Left lobe of liver (tissue), 2 donors: ENCODE measurements around the gene TMUB1. TPM values are rescaled to one million over a fixed set of nuclear protein-coding genes. Genes with fewer than 3 reads are reported as not detected.
A peak's percentile ranks its signal among the peaks of the same experiment; 100 is the strongest.

Experiments used
- ATAC-seq: fragments of 200-7000 bp; cut with Tn5 transposase; one replicate; pipeline ENCODE4 v1.9.1; 2020; ENCODE audit warnings: mild to moderate bottlenecking, moderate library complexity
- DNase-seq: peaks from one replicate; pipeline ENCODE4 v3.0.0-alpha.2; 2020; ENCODE audit warnings: low spot score
- total RNA-seq: library from RNA; stranded (reverse); gene quantifications from one replicate; pipeline ENCODE4 v1.2.1, GENCODE V29; 2021
- donor health status: DM: no; HTN: no; CAD: no; lungs with moderate emphysema.
- donor health status: DM: no; HTN: yes; CAD: no.

Gene TMUB1
- total RNA-seq, 1 donor from 2014 or later, result 60.4 TPM

DNA sequence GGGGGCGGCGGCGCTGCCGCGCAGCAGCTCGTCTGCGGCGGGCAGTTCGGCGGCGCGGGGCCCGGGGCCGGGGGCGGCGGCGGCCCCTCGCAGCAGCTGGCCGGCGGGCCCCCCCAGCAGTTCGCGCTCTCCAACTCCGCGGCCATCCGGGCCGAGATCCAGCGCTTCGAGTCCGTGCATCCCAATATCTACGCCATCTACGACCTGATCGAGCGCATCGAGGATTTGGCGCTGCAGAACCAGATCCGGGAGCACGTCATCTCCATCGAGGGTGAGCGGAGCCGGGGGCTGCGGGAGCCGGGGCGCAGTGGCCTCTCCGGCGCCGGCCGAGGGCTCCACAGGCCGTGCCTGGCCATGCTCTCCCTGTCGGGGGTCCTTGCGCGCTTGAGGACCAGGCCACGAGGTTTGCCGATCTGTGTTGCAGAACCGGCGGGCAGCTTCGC is 3.5 kb upstream of the TMUB1 start:
- DNase-seq (no peak), ATAC-seq (no peak)

DNA sequence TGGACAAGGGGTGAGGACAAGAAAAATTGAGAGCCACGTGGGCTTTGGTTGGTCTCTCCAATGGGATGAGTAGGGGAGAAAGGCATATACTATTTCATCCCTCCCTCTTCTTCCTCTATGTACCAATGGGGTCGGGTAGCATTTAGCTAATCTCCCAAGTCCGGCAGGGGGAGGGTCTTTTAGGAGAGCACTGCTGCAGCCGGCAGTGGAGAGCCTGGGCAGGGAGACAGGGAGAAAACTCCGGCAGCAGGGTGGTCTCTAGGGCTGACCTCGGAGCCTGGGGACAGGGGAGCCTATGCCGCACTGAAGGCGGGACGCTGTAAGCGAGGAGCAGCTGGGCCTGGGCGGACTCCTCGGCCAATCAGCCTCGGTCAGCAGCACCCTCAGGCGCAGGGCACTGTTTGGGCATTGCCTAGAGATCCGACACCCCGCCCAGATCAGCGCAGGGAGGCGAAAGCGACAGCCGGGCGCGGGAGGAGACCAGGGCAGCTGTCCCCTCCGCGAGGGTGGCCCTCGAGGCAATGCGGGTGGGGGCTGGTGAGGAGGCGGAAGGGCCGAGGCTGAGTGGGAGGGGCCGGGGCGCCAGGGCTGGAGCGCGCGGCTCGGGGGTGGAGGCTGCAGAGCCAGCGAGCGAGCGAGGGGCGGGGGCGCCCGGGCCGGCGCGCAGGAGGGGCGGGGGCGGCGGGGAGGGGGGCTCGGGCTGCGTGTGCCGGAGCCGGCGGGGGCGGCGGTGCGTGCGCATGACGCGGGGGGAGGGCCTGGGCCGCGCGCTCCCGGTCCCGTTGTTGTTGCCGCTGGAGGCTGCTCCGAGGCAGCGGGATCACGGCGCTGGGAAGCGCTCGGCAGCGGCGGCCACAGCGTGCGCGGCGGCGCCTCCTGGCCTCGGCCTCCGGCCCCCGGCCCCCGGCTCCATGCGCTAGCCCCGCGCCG is 2.7 kb upstream of the TMUB1 start, which contains the start of gene AGAP3:
Gene AGAP3, plus strand, starts transcription at position 785 of the 930 bp plus-strand sequence. CDS start 267 bp downstream, outside the sequence.
- peak; percentile 61 for ATAC-seq
- DNase-seq, result peak; percentile 93

GRCh38 chr7:151085329-151085690 is 2.0 kb upstream of the TMUB1 start:
- DNase-seq, result no peak
- no peak for ATAC-seq

GRCh38 chr7:151083824-151084160 is 499 bp upstream of the TMUB1 start:
- ATAC-seq, result no peak
- no peak for DNase-seq

DNA sequence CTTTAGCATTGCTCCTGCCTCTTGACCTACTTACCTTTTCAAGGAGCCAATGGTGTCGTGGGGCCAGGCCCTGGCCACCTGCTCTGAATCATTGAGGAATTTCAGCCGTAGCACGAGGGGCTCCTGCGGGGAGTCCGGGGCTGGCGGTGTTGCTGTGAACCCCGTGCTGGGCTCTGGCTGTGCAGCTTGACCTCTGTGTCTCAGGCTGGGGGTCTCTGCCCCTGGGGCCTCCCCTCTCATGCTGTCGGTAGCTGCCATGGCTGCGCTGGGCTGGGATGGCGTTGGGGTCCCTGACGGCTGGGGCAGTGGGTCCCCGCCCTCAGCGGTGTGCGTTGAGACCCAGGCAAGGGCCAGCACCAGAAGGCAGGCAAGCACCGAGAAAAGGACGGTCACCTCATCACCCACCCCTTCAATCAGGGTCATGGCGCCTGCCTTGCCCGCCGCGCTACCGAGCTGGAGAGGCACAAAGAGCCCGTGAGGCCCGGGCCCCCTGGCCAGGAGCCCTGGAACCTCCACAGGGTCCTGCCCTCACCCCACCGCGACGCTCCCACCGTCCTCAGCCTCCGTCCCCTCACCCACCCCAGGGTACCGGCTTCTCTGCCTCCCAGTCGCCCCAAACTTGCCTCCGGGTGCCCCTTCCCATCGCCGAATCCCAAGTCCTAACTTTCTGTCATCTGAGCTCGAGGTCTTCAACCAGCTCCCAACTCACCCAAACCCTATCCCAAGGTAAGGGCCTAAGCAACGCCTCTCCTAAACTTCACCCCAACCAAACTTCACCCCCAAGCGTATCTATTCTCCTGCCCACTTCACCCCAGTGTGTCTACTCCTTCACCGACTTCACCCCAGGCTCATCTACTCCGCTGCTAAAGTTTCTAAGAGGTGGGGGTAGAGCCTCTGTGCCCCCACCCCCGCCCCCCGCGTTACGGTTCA is 887 bp downstream of the TMUB1 start:
- no peak for DNase-seq
- ATAC-seq, result no peak

DNA sequence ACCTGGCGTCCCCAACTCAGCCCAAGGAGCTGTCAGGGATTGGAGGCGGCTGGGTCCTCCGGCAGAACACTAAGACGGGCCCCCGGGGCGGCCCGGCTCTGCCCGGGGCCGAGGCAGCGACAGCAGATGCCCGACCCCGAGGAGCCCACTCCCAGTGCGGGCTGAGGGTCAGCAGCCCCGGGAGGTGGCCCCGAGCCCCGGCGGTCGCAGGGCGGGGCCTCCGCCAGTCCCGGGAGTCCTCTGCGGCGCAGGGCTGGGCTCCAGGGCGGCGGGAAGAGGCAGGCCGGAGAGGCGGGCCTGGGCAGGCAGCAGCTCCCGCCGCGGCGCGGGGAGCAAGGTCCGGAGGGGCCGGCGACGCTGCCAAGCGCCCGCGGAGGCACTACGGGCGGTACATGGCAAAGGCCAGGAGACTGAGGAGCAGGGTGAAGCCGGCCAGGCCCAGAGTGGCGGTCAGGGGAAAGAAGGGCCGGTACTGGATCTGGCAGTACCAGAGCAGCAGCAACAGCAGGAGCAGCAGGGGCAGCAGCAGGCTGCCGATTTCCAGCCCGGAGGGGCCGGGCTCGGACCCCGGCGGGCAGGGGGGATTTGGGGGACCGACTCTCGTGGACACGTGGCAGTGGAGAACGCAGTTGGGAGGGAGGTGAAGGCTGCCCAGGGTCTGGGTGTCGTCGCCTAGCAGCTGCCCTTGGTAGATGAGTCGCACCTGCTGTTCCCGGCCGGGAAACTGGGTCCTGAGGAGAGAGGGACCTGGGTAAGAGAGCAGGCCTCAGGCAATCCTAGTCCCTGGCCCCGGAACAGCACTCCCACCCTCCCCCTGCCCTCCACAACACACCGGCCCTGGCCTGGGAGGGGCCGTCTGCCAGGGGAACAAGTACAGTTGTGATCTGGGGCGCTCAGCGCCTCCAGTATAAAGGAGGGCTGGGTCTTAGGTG is 1.9 kb downstream of the TMUB1 start:
- peak; percentile 83 for DNase-seq

DNA sequence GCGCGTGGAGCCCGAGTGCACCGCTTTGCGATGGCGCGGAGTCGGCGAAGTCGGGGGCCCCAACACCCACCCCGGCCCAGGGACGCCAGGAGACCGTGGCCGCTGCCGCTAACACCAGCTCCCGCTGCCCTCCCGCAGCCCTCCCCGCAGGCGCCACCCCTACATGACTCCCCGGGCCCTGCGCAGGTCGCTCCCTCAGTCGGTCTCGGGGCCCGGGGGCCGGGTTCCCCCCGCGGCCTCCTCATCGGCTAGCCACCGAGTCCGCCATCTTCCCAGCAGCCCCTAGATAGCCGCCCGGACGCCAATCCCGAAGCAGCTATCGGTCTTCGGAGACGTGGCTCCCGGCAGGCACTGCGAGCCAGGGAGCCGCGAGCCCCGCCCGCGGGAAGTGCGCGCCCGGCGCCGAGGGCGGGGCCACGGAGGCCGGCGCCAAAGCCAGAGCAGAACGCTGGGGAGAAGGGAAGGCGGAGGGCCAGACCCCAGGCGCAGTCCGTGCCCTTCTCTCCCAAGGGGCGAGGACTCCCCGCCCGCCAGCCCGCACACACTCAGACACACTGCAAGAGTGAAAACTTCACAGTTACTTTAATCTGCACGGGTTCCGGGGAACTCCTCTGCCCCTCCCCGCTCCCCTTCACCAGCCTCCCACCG is 2.6 kb downstream of the TMUB1 start, which contains the start of gene FASTK:
Gene FASTK, minus strand, starts transcription at position 288 of the 648 bp plus-strand sequence. Its CDS starts 43 bp downstream, at position 245.
- DNase-seq (peak; percentile 94), ATAC-seq (peak; percentile 79)

More for the DNA sequence above, 1.9 kb downstream of the TMUB1 start:
- peak; percentile 59 for ATAC-seq

DNA sequence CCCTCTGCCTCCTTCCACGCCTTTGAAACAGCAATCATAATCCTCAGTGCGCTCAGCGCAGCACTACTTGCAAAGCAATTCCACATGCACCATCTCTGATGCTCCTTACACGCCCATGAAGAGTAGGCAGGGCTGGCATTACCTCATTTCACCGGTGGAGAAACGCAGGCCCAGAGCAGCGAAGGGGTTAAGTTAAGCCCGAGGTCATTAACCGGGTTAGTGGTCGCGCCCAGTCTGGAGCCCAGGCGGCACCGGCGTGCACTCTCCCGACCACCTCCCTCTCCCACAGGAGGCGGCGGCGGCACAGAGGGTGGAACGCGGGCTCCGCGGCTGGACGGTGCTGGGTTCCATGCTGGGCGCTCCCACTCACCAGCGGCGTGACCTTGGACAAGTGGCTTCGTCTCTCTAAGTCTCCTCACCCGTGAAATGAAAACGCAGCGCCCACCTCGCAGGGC is 3.2 kb downstream of the TMUB1 start:
- peak; percentile 0 for ATAC-seq
- no peak for DNase-seq

- DNase-seq (no peak), ATAC-seq (no peak)
Observed at GRCh38 chr7:151079199-151079910, 3.9 kb downstream of the TMUB1 start.

- no peak for ATAC-seq
- peak; percentile 44 for DNase-seq
Observed at GRCh38 chr7:151078233-151079040, 4.9 kb downstream of the TMUB1 start.

DNA sequence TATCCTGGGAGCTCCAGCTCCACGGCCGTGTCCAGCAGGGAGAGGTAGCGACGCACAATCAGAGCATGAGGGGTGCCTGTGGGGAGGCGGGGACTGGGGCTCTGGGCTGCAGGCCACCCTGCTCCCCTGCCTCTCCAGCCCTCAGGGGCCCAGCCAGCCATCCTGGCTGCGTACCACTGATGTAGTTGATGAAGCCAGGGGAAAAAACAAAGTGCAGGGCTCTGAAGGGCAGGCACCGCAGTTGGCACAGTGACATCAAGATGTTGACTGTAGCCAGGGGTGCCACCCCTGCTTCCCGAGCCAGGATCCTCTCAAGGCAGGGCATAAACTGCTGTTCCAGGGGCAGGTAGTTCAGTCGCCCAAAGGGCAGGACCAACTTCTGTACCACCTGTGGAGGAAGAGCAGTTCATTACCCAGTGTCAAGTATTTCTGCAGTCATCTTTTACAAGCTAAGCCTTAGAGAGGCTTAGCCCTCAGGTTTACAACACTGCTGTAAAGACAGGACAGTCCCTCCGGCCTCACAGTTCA is 5.5 kb downstream of the TMUB1 start:
- DNase-seq (peak; percentile 40), ATAC-seq (no peak)

DNA sequence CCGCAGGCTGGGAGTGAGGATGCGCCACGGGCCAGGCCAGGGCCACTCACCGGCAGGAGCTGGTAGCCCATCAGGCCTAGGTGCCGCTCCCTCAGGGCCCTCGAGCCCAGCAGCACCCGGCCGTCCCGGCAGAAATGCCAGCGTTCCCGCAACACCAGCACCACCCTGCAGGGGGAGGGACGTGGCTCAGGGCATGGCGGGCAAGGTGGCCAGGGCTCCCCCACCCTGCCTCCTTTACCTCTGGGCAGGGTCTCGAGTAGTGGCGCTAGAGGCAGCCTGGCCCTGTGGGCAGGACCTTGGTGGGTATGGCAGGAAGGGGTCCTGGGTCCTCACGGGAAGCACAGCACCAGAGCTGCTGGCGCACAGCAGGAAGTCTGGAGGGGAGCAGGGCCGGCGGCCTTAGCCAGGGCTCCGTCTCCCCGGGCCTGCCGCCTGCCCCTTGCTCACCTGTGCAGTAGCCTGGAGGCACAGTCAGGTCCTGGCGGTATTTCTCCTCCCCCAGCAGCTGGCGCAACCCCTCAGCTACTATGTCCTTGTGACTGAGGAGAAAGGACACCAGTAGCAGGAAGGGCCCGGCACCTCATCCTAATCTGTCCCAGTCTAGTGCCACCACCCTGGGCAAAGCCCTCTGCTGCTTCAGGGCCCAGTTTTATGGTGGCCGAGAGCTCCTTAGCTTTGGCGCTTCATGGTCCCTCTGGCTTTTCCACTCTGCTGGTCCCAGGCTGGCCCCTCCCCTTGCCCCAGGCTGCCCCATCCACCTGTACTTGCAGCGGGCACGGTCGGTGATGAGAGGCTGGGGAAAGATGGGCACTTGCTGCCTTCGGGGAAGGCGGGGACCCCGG is 6.2 kb downstream of the TMUB1 start:
- DNase-seq (no peak), ATAC-seq (no peak)

- ATAC-seq (no peak), DNase-seq (no peak)
Observed at GRCh38 chr7:151075978-151076426, 7.3 kb downstream of the TMUB1 start.

DNA sequence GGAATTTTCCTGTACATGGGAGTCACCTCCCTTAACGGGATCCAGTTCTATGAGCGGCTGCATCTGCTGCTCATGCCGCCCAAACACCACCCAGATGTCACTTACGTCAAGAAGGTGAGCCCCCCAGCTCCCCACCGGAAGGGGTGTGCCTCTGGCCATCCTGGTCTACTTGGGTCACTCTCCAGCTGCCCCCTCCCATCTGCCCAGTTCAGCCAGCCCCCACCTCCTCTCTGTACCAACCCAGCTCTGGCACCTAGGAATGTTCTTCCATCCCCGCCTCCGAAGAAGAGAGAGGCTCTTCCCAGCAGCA is 7.7 kb downstream of the TMUB1 start:
- DNase-seq (no peak), ATAC-seq (no peak)

- no peak for DNase-seq
- ATAC-seq, result no peak
Observed at GRCh38 chr7:151074817-151075661, 8.3 kb downstream of the TMUB1 start.

- ATAC-seq, result no peak
- no peak for DNase-seq
Observed at GRCh38 chr7:151073990-151074389, 9.3 kb downstream of the TMUB1 start.
